Pons (tissue), 1 donor: ENCODE data around the gene SIRT5.

Source experiments
- DNase-seq: peaks from one replicate; pipeline ENCODE4 v3.0.0-alpha.2; 2016; ENCODE audit warnings: low spot score

Gene SIRT5

DNA sequence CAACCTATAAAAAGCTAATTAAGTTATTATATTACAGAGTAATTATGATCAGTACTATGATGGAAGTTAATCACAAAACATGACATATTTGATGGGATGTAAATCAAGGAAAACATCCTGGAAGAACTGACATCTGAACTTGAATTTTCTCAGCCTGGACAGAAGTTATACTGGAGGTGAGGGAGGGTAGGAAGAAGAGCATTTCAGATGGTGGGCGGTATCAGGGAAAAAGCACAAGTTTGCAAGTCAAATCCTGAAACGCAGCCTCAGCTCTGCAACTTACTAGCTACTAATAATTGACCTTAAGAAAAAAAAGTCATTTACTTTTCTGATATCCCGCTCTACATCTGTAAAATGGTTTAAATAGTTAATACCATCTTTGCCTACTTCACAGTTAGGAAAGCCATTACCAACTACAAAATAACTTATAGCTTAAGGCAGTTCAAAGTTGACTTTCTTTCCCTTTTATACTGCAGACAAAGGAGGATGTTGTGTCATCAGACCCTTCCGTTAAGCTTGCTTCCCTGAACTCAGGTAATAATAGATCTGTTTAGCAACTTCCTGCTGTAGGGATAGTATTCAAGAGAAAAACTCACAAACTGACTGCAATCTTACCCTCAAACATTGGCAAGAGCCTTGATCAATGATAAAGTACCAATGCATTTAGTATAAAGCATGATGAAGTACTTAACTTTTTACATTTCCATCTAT lies 61.7 kb downstream of the SIRT5 start:
- DNase-seq, result peak; percentile 53

DNA sequence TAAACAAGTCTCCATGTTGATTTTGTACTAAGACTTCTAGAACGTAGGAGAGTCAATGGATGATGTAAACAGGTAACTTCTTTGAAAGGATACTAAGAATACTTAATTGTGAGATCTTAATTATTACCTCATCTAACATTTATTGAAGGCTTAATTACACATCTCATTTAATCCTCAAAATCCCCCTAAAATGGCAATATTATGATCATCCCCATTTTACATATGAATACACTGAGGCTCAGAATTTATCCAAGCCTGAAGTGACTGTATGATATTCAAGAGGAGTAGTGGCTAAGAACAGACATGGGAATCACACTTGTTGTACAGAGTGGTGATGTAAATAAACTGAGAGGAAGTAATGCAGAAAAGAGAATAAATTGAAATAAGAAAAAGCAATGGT lies 63.6 kb downstream of the SIRT5 start:
- no peak for DNase-seq

DNA sequence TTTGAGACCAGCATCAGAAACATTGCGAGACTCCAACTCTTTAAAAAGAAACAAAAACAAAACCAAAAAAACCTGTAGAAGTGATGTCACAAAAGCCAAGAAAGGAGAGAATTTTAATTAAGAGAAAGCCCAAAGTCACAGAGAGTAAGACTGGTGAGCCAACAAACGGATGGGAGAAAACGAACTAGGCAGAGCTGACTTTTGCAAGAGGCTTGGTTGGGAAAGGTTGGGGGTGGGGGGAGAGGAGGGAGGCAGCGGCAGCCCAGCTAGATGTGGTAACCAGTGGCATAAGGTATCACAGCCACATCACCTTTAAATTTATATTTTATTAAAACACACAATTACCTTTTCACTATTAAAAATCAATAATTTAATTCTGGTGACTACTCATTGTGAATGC lies 64.2 kb downstream of the SIRT5 start:
- DNase-seq, result no peak

DNA sequence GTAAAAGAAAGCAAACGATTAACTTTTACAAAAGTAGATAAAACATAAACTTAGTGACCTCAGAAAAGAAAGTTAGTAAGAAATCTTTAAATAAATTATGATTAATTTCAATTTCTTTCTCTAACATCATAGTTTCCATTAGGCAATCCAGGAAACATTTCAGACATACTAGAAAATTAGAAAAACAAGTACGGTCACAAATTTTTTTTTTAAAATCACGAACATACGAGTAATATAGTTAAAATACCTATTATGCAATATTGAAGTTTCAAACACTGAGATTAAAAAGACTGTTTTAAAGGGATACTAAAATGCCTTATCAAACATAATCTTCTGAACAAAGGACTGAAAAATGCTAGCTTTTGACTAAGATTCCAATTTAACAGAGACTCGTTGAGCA lies 66.9 kb downstream of the SIRT5 start:
- no peak for DNase-seq

GRCh38 chr6:13643125-13643524 lies 68.7 kb downstream of the SIRT5 start:
- no peak for DNase-seq

- DNase-seq, result no peak
Measured at GRCh38 chr6:13648850-13649249, 74.4 kb downstream of the SIRT5 start.

DNA sequence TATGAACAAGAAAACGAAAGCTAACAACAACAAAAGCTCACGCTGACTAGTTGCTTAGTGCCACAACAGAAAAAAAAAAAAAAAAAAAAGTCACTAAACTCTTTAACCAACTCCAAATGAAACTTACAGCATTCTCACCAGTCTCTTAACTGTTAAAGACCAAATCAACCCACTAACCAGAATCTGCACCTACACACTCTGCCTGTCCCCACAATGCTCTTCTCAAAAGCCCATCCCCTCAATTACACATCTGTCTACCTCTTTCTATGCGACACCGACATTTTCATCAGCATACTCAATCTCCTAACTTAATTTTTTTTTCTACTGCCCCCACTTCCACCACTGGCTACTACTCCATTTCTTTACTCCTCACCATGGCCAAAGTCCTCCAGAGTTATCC lies 75.0 kb downstream of the SIRT5 start:
- no peak for DNase-seq

- no peak for DNase-seq
Measured at GRCh38 chr6:13653296-13653695, 78.9 kb downstream of the SIRT5 start.

- no peak for DNase-seq
Measured at GRCh38 chr6:13654496-13654895, 80.1 kb downstream of the SIRT5 start.

DNA sequence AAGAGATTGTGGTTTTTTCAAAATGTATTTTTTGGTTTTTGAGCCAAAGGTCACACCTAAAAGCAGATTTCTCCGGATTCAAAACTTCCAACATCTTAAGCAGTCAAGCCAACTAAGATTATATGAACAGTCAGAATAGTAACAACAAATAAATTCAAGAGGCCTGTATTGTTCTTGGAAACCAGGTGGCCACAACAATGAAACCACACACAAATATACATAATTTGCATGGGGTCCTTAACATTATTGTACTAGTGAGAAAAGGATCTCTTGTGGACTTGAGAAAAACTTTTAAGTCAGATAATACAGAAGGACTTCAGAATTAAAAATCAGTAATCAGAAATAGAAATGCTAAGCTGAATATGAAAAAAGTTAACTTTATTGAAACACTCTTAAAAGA lies 81.3 kb downstream of the SIRT5 start:
- no peak for DNase-seq

DNA sequence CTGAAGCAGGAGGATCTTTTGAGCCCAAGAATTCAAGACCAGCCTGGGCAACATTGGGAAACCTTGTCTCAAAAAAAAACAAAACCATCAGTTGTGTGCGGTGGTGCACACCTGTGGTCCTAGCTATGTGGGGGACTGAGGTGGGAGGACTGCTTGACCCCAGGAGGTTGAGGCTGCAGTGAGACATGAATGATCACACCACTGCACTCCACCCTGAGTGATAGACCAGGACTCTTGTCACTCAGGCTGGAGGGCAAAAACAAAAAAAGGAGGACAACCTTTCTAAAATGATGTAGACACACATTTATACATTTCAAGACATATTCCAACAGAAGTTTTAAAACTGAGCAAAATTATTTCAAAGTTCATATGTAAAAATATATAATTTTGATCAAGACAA lies 85.9 kb downstream of the SIRT5 start:
- DNase-seq, result no peak

DNA sequence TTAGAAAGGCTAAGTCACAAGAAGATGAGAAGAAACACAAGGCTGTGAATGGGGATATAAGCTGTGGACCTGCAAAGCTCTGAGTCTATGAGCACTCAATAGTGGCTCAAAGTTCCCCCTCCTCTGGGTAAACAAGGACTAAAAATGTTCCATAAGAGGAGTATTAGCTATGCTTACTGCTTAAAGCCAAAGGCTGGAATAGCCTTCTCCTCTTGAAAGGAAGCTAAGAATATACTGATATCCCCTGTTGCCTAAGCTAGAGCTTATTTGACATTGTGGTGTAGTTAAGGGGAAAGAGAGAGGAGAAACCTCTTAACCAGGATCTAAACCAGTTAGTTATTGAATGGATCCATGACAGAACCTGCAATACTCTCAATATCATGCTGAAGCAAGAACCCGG lies 86.5 kb downstream of the SIRT5 start:
- DNase-seq, result no peak

DNA sequence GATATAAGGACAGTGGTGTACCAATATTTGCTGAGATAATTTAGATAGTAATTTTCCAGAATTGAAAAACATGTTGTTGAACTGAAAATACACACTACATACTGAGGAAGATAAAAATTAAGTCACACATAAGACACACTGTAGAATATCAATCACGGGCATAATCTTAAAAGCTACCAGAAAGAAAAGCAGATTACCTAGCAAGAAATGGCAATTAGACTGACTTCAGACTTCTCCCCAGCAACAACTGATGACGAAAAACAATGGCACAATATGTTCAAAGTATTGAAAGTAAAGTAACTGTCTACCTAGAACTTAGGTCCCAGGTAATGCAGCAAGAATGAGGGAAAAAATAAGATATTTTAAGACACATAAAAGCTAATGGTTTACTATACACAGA lies 87.2 kb downstream of the SIRT5 start:
- DNase-seq, result no peak

DNA sequence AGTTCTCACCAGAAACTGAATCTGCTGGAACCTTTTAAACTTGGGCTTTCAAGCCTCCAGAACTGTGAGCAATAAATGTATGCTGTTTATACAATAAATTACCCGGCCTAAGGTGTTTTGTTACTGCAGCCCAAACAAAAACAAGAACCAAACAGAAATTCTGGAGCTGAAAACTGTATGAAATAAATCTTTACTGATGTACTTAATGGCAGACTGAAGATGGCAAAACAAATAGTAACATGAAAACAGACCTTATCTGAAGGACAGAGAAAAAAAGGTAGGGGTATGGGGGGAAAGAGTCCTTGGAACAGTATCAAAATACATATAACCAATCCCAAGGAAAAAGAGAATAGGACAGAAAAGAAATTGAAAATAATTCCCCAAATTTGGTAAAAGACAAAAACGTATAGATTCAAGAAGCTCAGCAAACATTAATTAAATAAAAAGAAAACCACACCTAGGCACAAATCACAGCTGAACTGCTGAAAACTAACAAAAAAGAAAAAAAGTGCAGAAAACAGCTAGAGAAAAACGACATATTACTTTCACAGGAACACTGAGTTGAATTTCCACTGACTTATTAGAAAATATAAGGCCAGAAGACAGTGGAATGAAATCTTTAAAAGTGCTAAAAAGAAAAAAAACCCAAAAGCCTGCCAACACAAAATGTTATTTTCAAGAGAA lies 88.4 kb downstream of the SIRT5 start:
- no peak for DNase-seq

DNA sequence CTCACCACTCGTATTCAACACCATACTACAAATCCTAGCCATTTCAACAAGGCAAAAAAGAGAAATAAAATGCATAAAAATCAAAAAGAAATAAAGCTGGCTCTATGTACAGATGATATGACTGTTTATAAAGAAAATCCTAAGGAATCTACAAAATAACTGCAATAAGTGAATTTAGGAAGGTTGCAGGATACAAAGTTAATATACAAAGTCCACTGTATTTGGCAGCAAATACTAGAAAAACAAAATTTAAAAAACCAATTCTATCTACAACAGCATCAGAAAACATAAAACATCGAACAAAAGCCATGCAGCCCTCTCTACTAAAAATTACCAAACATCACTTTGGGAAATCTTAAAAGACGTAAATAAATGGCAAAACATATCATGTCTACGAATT lies 89.6 kb downstream of the SIRT5 start:
- DNase-seq, result no peak
